HEK293 (cell line): ENCODE measurements around the gene PEPD.

Source experiments
- CTCF ChIA-PET: fragments of 350-600 bp; formaldehyde crosslinking; extraction: SDS; loops from one replicate; lab custom pipeline; 2021; ENCODE audit warnings: antibody characterized with exemption; lab: Yijun Ruan, JAX
- POLR2A ChIA-PET: fragments of 300-600 bp; formaldehyde crosslinking; extraction: SDS; loops from one replicate; lab custom pipeline; 2020; ENCODE audit warnings: antibody characterized with exemption, inconsistent platforms; lab: Yijun Ruan, JAX
- H3K27ac ChIP-seq: fragments of 200-500 bp; sonication (Bioruptor generic); 2 replicates; pipeline ENCODE4 v1.5.1; 2014; ENCODE audit warnings: low read depth, low read length, control low read depth, inconsistent platforms; ENCODE audit errors: extremely low read depth
- H3K36me3 ChIP-seq, 2 experiments: fragments of 200-500 bp in 1 of 2; sonication (Bioruptor generic) in 1 of 2; 1 replicate in 1 of 2; 2 replicates in 1 of 2; pipeline ENCODE4 v1.5.1; 2014 to 2017; ENCODE audit warnings: inconsistent platforms in 2 of 2, low read length in 2 of 2; ENCODE audit not compliant: control insufficient read depth in 2 of 2, insufficient read depth in 1 of 2
- H3K4me1 ChIP-seq: fragments of 200-500 bp; sonication (Bioruptor generic); 2 replicates; pipeline ENCODE4 v1.5.1; 2014; ENCODE audit warnings: mild to moderate bottlenecking, low read length, inconsistent platforms; ENCODE audit not compliant: control insufficient read depth, insufficient read depth
- H3K4me3 ChIP-seq: 2 replicates; pipeline ENCODE4 v1.5.1; 2011; ENCODE audit warnings: low read depth, mild to moderate bottlenecking, control low read depth, low read length, moderate library complexity
- H3K9me3 ChIP-seq: fragments of 200-500 bp; sonication (Bioruptor generic); 2 replicates; pipeline ENCODE4 v1.5.1; 2014; ENCODE audit warnings: low read depth, low read length, inconsistent platforms; ENCODE audit not compliant: control insufficient read depth, insufficient read depth
- KLF1 ChIP-seq: fragments of 450-650 bp; formaldehyde crosslinking; IDR thresholded peaks from 2 replicates; pipeline ENCODE4 v1.5.1; 2016; ENCODE audit warnings: missing biosample characterization, missing genetic modification characterization
- KLF17 ChIP-seq: fragments of 450-650 bp; formaldehyde crosslinking; IDR thresholded peaks from 2 replicates; pipeline ENCODE4 v1.5.1; 2016; ENCODE audit warnings: missing biosample characterization, missing genetic modification characterization
- MYNN ChIP-seq: fragments of 450-650 bp; formaldehyde crosslinking; IDR thresholded peaks from 2 replicates; pipeline ENCODE4 v1.5.1; 2016; ENCODE audit warnings: missing biosample characterization, missing genetic modification characterization, borderline replicate concordance
- SP2 ChIP-seq: fragments of 450-650 bp; formaldehyde crosslinking; IDR thresholded peaks from 2 replicates; pipeline ENCODE4 v1.5.1; 2016; ENCODE audit warnings: missing biosample characterization, missing genetic modification characterization
- ZBTB20 ChIP-seq: fragments of 450-650 bp; formaldehyde crosslinking; IDR thresholded peaks from 2 replicates; pipeline ENCODE4 v1.5.1; 2016; ENCODE audit warnings: missing biosample characterization, missing genetic modification characterization
- ZFP3 ChIP-seq: fragments of 450-650 bp; formaldehyde crosslinking; IDR thresholded peaks from 2 replicates; pipeline ENCODE4 v1.5.1; 2016; ENCODE audit warnings: low read depth, missing biosample characterization, missing genetic modification characterization
- ZNF202 ChIP-seq: fragments of 450-650 bp; formaldehyde crosslinking; IDR thresholded peaks from 2 replicates; pipeline ENCODE4 v1.5.1; 2016; ENCODE audit warnings: missing biosample characterization, missing genetic modification characterization, borderline replicate concordance
- ZNF211 ChIP-seq: fragments of 450-650 bp; formaldehyde crosslinking; IDR thresholded peaks from 2 replicates; pipeline ENCODE4 v1.5.1; 2016; ENCODE audit warnings: low read depth, missing biosample characterization, missing genetic modification characterization
- ZNF221 ChIP-seq: fragments of 450-650 bp; formaldehyde crosslinking; IDR thresholded peaks from 2 replicates; pipeline ENCODE4 v1.5.1; 2017; ENCODE audit warnings: missing biosample characterization, missing genetic modification characterization, borderline replicate concordance
- ZNF23 ChIP-seq: fragments of 450-650 bp; formaldehyde crosslinking; IDR thresholded peaks from 2 replicates; pipeline ENCODE4 v1.5.1; 2016; ENCODE audit warnings: missing biosample characterization, missing genetic modification characterization, borderline replicate concordance
- ZNF266 ChIP-seq: fragments of 450-650 bp; formaldehyde crosslinking; IDR thresholded peaks from 2 replicates; pipeline ENCODE4 v1.5.1; 2016; ENCODE audit warnings: missing biosample characterization, missing genetic modification characterization, low read depth
- ZNF274 ChIP-seq, 2 experiments: fragments of 200-500 bp in 1 of 2; fragments of 450-650 bp in 1 of 2; sonication (Bioruptor generic) in 1 of 2; formaldehyde crosslinking in 1 of 2; IDR thresholded peaks; 2 replicates each; pipeline versions ENCODE4 v1.5.1 to v1.6.1; 2014 to 2016; ENCODE audit warnings: borderline replicate concordance in 1 of 2, inconsistent platforms in 1 of 2, low read length in 1 of 2, missing biosample characterization in 1 of 2, missing genetic modification characterization in 1 of 2
- ZNF302 ChIP-seq: fragments of 450-650 bp; formaldehyde crosslinking; IDR thresholded peaks from 2 replicates; pipeline ENCODE4 v1.5.1; 2016; ENCODE audit warnings: missing biosample characterization, missing genetic modification characterization, low read depth
- ZNF335 ChIP-seq: fragments of 450-650 bp; formaldehyde crosslinking; conservative IDR thresholded peaks from 2 replicates; pipeline ENCODE4 v1.5.1; 2016; ENCODE audit warnings: missing biosample characterization, missing genetic modification characterization
- ZNF404 ChIP-seq: fragments of 450-650 bp; formaldehyde crosslinking; IDR thresholded peaks from 2 replicates; pipeline ENCODE4 v1.5.1; 2017; ENCODE audit warnings: missing biosample characterization, missing genetic modification characterization
- ZNF558 ChIP-seq: fragments of 450-650 bp; formaldehyde crosslinking; IDR thresholded peaks from 2 replicates; pipeline ENCODE4 v1.5.1; 2016; ENCODE audit warnings: missing biosample characterization, missing genetic modification characterization
- ZNF596 ChIP-seq: fragments of 450-650 bp; IDR thresholded peaks from 2 replicates; pipeline ENCODE4 v1.5.0; 2018; ENCODE audit warnings: missing biosample characterization, mild to moderate bottlenecking, missing genetic modification characterization, moderate library complexity
- ZNF600 ChIP-seq: fragments of 450-650 bp; formaldehyde crosslinking; IDR thresholded peaks from 2 replicates; pipeline ENCODE4 v1.5.1; 2016; ENCODE audit warnings: missing biosample characterization, missing genetic modification characterization
- ZNF76 ChIP-seq: fragments of 450-650 bp; formaldehyde crosslinking; IDR thresholded peaks from 2 replicates; pipeline ENCODE4; 2016; ENCODE audit warnings: low read depth, missing biosample characterization, missing genetic modification characterization, borderline replicate concordance
- ZSCAN23 ChIP-seq: fragments of 450-650 bp; formaldehyde crosslinking; IDR thresholded peaks from 2 replicates; pipeline ENCODE4 v1.5.1; 2016; ENCODE audit warnings: missing biosample characterization, missing genetic modification characterization

Gene PEPD

DNA sequence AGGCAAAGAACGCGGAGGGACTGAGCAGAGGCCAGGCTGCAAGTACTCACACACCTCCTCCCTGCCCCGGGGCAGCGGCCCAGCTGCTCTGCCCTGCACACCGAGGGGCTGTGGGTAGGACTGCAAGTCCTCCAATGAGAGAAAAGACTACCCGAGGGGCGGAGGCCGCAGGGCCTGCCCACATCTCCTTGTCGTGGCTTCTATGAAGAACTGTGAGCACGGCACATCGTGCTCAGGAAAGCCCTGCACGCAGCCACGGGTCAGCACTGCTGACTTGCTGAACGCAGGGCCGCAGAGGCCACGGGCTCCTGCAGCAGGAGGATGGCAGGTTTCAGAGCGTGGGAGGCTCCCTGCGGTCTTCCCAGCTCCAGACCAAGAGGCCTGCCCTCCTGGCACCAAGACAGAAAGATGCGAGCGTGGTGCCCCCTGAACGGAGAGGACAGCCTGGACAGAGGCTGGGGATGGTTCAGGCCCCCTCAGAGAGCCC, 110.6 kb downstream of the PEPD start:
- POLR2A ChIA-PET = no interaction called here
- Histone ChIP-seq H3K27ac (no peak overlapping the region), H3K4me1 (no peaks in the 10 kb centered on the region), H3K9me3 (no peaks in the 10 kb centered on the region), H3K36me3 (no peaks in the 10 kb centered on the region), H3K4me3 (no peak overlapping the region)
- TF ChIP-seq ZSCAN23 (no peak), ZNF221 (tag by site-specific recombination) (no peak), ZNF23 (no peak), ZBTB20 (tag by site-specific recombination) (no peak), ZNF596 (tag by site-specific recombination) (no peak), ZNF266 (tag by site-specific recombination) (no peak), ZNF211 (tag by site-specific recombination) (no peak), KLF17 (tag by site-specific recombination) (no peak), ZNF404 (no peak)
- CTCF ChIA-PET = interaction anchor here (0.5 to 16.3 kb wide), 6 partner anchors 19 to 685 kb away, joined by 3 to 292 read pairs (median 4); no protein-coding TSS in a partner anchor

GRCh38 chr19:33409906-33410685, 111.5 kb downstream of the PEPD start:
- Histone ChIP-seq H3K4me3 (no peak overlapping the region), H3K36me3 (no peaks in the 10 kb centered on the region), H3K27ac (no peak overlapping the region), H3K9me3 (no peaks in the 10 kb centered on the region), H3K4me1 (no peaks in the 10 kb centered on the region)
- POLR2A ChIA-PET = interaction anchor here (0.6 kb wide), 1 partner anchor 180 kb away, joined by 3 read pairs; no protein-coding TSS in a partner anchor
- CTCF ChIA-PET = interaction anchor here (0.5 to 16.3 kb wide), 16 partner anchors 10 to 686 kb away, joined by 3 to 292 read pairs (median 4); partner anchors contain the start of gene CEBPA
- TF ChIP-seq ZNF202 (tag by site-specific recombination) (no peak), ZNF76 (no peak)

DNA sequence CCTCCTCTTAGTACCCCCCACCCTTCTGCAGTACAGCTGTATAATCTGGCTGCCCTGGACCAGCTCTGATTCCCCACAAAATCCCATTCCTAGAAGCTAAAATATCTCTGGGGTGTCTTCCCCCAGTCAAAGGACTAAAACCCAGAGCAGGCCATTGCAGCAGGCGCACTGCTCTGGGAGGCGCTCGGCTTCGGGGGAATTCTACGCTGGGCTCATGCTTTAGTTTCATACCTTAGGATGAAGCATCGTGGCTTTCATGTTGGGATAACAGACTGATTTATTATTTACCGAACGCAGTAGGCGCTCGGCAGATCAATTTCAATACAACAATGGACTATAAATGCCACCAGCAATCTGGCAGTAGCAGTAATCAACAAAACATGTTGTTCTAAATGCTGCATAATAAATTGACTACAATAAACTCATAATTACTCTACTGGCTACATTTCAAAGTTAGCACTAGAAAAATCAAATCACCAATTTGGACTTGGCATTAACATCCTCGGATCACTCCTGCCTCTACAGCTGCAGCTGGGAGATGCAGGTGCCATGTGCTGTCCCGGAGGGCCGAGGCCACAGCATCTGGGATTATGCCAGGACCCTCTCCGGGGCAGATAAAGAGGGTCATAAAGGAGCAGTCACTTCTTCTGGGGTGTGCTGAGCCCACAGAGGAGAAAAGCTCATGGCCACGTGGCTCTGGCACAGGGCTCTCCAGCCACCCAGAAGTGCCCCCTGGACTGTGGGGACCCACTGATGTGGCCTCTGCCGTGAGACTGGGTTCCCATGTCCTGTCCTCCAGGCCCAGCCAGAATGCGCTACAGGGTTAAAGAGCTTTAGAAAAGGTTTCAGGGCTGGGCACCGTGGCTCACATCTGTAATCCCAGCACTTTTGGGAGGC, 112.8 kb downstream of the PEPD start:
- ChIA-PET POLR2A (interaction anchor here (1.0 kb wide), 1 partner anchor 11 kb away, joined by 3 read pairs; no protein-coding TSS in a partner anchor), CTCF (interaction anchor here (0.5 to 16.3 kb wide), 20 partner anchors 8 to 363 kb away, joined by 3 to 292 read pairs (median 4); partner anchors contain the start of gene CEBPG)
- Histone ChIP-seq H3K4me1 (no peaks in the 10 kb centered on the region), H3K27ac (no peak overlapping the region), H3K9me3 (no peaks in the 10 kb centered on the region), H3K4me3 (no peak overlapping the region), H3K36me3 (no peaks in the 10 kb centered on the region)
- TF ChIP-seq MYNN (tag by site-specific recombination) = no peak
- TF ChIP-seq ZNF600 (tag by site-specific recombination) = no peak
- no peak for TF ChIP-seq KLF1
- no peak for TF ChIP-seq ZFP3 (tag by site-specific recombination)
- no peak for TF ChIP-seq SP2 (tag by site-specific recombination)
- TF ChIP-seq ZNF335 (tag by site-specific recombination) = no peak
- no peak for TF ChIP-seq ZNF302 (tag by site-specific recombination)
- no peak for TF ChIP-seq ZNF558 (tag by site-specific recombination)
- TF ChIP-seq ZNF274 (IDR thresholded peaks at IDR 0.05; ENCODE audit: low read length) = no peak
- TF ChIP-seq ZNF274 (tag by site-specific recombination; IDR thresholded peaks at IDR 0.05; ENCODE audit: borderline replicate concordance) = no peak
